GM18861 (cell line): ENCODE data around the gene ANTXR1.
"Not testable (repeated sequence)": the region's sequence is repeated elsewhere in the genome, so short reads cannot be mapped to it uniquely, and the experiment has no call there.

Source experiments
- ATAC-seq: cut with Tn5 transposase; IDR thresholded peaks from one replicate; pipeline ENCODE4 v1.9.1; 2021; ENCODE audit not compliant: unreplicated experiment

The ANTXR1 gene

GRCh38 chr2:69225933-69226332 is 213.0 kb downstream of the ANTXR1 start:
- no peak for ATAC-seq

GRCh38 chr2:69226903-69227302 is 213.9 kb downstream of the ANTXR1 start:
- ATAC-seq: no peak

DNA sequence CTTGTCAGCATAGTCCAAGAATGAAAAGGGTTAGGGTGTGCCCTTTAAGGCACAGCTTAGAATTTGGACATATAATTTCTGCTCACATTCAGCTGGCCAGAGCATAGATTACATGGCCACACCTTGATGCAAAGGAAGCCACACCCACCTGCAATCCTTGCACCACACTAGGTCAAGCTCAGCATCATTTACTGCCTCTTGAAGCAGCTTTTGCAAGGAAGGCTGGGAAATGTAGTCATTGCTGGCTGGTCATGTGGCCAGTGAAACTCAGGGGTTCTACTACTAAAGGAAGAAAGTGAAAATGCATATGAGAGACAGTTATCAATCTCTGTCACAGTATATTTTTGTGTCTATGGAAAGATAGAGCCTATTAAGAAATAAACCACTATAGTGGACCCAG is 214.7 kb downstream of the ANTXR1 start:
- no peak for ATAC-seq

- ATAC-seq: not testable (repeated sequence)
Measured at GRCh38 chr2:69230946-69231345, 218.0 kb downstream of the ANTXR1 start.

- no peak for ATAC-seq
Measured at GRCh38 chr2:69231612-69232277, 218.8 kb downstream of the ANTXR1 start.

DNA sequence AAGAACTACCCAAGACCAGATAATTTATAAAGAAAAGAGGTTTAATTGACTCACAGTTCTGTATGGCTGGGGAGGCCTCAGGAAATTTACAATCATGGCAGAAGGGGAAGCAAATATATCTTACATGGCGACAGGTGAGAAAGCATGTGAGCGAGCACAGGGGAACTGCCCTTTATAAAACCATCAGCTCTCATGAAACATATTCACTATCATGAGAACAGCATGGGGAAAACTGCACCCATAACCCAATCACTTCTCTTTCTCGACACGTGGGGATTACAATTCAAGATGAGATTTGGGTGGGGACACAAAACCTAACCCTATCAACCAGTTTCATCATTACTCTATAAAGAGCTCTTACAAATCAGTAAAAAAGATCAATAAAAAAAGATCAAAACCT is 222.9 kb downstream of the ANTXR1 start:
- not testable (repeated sequence) for ATAC-seq

DNA sequence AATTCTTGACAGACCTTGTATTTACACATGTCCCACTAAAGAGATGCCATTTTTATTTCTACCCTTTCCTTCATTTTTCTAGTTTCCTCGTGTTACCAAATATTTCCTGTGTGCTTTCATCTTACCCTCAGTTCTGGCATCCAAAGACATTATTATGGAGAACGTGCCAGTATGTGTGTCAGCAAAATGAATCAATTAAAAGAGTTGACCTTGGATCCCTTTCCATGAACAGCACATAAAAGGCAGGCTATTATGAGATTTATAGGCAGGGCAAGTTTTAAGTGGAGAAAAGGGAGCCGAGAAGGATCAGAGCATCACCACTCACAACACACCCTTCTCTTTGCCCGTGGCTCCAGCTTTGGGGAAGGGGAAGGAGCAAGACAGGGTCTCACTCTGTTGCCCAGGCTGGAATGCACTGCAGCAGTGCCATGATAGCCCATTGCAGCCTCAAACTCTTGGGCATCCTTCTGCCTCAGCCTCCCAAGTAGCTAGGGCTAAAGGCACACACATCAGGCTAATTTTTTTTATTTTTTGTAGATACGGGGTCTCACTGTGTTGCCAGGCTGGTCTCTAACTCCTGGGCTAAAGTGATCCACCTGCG is 224.2 kb downstream of the ANTXR1 start:
- ATAC-seq: no peak

DNA sequence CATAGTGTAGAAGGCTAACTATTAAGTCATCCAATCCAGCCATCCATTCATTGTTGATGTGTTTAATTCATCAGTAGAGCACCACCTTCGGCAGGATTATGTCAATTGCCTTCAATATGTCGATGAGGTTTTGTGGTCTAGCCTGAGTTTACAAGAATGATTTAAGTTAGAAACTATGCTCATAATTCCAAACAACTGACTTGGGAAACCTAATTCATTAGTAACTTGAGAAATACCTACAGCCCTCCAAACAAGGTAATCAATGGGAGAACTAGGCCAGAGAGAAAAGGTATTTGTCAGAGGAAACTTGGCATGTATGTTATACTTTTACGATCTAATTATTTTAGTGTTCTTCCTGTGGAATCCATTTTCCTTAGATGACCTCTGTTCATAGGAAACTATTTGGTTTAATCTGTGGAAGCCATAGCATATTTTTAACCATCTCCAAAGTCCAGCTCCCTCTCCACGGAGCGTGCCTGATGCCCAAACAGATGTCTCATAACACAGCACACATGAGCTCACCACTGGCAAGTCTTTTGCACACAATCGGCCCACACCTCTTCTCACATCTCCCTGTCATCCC is 225.6 kb downstream of the ANTXR1 start:
- no peak for ATAC-seq

GRCh38 chr2:69241093-69241492 is 228.1 kb downstream of the ANTXR1 start:
- ATAC-seq: no peak

DNA sequence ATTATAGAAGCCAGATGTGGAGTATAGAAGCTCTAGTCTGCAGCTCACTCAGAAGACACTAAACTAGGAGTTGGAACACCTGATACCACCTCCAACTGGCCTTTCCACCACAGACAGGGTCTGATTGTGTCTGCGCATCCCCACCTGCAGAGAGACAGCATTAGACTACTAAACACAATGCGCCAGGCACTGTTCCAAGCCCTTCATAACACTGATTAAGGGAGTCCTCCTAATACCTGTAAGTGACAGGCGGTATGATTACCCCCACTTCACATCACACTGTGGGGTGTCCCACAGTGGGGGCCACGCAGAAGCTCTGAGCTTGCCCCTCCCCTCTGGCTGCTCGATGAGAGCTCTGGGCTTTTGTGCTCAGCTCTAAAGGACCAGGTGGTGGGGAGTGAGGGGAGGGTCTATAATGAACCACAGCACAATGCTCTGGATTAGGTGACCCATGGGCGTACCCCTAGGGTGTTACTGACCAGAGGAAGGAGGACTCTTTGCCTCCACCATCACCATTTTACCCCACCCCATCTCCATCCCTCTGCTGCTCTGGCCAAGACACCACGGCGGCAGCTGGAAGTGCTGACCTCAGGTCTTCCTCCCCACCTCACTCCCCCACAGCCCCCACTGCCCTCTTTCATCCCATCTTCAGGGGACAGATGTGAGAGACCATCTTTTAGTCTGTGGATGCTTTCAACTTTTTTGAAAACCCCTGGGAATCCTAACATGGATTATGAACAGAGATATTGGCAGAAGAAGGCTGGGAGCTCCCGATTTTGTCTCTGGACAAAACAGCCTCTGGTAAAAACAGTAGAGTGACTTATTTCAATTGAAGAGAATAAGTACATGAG is 228.9 kb downstream of the ANTXR1 start:
- no peak for ATAC-seq

DNA sequence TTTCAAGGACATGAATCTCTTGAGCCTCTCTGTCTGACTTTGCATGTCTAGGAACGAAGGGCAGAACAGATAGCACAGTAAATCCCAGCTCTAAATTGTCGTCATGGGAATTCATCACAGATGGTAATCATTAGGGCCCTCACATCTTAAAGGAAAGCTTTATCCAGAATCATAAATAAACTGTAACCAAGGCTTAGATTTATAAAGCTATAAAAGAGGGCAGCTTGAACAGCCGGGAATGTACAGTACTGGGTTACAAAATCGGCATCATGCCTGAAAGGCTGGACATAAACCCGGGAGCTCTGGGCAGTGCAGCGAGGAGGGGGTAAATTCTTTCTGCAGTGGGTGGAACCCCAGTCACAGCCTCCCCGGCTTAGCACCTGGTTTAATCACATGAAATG is 229.7 kb downstream of the ANTXR1 start:
- ATAC-seq: no peak

DNA sequence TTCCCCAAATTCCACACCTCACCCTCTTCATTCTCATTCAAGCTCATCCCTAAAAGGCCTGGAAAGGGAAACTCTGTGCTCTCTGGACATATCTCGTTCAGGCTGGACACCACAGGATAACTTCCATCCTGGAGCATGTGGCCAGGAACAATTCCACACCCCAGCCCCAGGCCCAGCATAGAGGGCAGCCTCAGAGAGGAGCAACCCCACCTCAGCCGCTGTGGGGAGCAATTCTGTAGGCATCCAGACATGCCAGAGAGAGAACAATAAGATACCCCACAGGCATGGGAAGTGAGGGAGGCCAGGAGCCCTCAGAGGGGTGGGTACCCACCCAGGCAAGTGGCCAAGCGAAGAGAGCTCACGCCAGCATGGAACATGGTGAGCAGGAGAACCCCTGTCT is 230.7 kb downstream of the ANTXR1 start:
- no peak for ATAC-seq

DNA sequence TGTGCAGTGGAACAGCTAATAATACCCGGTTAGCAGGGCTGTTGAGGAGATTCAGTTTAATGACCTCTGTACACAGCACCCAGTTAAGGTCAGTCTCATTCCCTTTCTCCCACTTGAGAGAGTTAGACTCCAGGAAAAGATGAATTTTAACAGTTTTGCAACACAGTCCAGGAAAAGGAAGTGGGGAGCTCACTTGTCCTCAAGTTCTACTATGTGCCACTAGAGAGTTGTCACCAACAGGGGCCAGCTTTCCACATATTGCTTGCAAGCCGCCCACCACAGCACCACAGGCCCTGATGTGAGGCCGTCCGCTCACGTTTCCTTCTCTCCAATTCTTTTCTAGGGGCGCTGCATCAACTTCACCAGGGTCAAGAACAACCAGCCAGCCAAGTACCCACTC is 231.9 kb downstream of the ANTXR1 start:
- no peak for ATAC-seq

DNA sequence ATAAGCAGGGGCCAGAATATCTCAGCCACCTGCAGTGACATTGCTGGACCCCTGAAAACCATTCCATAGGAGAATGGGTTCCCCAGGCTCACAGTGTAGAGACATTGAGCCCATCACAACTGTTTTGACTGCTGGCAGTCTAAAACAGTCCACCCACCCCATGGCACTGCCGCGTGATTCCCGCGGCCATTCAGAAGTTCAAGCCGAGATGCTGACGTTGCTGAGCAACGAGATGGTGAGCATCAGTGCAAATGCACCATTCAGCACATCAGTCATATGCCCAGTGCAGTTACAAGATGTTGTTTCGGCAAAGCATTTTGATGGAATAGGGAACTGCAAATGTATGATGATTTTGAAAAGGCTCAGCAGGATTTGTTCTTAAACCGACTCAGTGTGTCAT is 234.6 kb downstream of the ANTXR1 start:
- no peak for ATAC-seq

DNA sequence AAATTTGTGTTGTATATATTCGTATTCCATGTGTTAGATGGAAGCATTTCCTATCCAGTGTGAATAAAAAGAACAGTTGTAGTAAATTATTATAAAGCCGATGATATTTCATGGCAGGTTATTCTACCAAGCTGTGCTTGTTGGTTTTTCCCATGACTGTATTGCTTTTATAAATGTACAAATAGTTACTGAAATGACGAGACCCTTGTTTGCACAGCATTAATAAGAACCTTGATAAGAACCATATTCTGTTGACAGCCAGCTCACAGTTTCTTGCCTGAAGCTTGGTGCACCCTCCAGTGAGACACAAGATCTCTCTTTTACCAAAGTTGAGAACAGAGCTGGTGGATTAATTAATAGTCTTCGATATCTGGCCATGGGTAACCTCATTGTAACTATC is 235.3 kb downstream of the ANTXR1 start:
- ATAC-seq: no peak

DNA sequence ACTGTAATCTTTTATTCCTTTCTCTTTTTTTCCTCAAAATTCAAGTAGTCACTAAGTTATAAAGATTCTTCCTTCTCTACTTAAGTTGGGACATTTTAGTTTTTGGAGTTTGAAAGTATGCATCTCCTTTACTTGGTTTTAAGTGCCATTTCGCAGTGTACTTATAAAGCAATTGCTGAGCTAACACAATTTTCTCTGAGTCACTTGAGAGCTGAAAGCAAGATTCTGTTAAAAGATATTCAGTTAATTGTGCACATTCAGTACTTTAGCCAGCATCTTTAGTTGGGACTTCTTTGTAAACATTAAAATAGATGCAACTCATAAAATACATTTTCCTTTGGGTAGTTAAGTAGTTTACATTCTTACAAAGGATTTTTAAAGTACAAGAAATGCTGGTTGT is 238.0 kb downstream of the ANTXR1 start:
- ATAC-seq: no peak

GRCh38 chr2:69251943-69252342 is 239.0 kb downstream of the ANTXR1 start:
- ATAC-seq: no peak

GRCh38 chr2:69253112-69253511 is 240.1 kb downstream of the ANTXR1 start:
- no peak for ATAC-seq

DNA sequence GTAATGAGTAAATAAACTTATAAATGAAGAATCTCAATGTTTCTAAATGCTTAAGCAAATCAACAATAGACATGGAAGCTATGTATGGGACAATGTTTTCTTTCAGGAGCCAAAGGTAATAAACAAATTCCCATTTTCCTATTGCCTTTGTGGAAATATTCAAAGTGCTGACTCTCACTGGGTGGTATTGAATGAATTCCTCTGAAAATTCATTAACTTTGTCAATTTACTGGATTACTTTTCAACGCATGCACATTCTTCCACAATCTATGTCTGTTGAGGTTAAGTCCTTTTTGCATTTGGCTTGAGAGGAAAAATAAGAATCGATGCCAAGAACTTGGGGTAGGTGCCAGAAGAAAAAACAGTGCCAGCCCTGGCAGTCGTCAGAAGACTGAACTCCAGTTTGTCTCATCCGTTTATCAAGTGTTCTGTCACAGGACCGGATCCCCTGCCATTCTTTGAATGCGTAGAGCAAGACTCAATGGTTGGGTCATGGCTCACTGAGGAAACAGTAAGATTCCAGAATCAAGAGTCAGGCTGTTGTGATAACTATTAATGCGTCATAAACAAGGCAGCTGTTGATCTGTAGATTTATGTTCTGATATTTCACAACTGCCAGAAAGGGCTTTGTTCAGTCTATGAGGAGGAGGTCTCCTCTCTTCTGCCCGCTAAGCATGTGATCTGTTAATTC is 240.8 kb downstream of the ANTXR1 start:
- no peak for ATAC-seq

DNA sequence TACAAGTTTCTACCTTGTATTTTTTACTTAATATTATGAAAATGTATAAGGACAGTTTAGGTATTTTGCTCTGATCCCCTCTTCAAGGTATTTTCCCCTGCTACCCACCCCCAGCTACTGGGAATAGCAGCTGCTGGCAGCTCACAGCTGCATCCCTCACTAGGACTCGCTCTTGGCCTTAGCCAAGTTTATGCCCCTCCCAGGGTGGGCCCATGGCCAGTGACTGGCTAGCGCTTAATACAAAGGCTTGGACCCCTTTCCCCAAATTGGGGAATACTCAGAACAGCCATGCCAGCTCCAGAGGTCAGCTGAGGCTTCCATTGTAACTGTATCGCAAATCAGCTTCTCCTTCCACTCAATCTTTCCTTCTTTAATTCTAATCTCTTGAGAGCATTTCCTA is 242.8 kb downstream of the ANTXR1 start:
- no peak for ATAC-seq

GRCh38 chr2:69259994-69260591 is 247.1 kb downstream of the ANTXR1 start:
- ATAC-seq: not testable (repeated sequence)
